Fibroblast of mammary gland (primary cell): ENCODE results near the gene R3HDML.

Experiments used
- DNase-seq: peaks from one replicate; pipeline ENCODE4 v3.0.0-alpha.2; 2010; ENCODE audit warnings: low read depth
- H3K4me3 ChIP-seq: 2 replicates; pipeline ENCODE4 v1.5.1; 2011; ENCODE audit warnings: low read depth, mild to moderate bottlenecking, low read length, moderate library complexity; ENCODE audit not compliant: control insufficient read depth
- TF ChIP-seq, protein P1 (sequence below): conservative IDR thresholded peaks from 2 replicates; pipeline ENCODE4 v1.5.1; 2011; ENCODE audit warnings: low read depth, low read length, inconsistent platforms; ENCODE audit not compliant: control insufficient read depth, insufficient read depth

R3HDML gene

DNA sequence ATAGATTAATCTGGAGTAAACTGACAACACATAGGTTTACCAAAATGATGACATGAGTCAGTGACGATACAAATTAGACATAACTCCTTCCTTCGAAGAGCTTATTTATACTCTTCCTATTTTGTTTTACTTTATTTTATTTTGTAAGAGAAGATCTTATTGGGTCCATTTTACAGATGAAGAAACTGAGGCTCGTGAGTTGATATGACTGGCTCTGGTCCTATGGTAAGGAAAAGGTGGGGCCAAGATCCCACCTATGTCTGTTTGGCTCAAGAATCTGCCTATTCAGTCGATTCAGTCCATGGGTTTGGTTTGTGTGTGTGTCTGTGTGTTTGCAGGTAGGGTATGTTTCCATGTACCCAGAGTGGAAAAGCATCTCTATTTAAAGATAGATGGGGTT, 8.4 kb upstream of the R3HDML start:
- H3K4me3 ChIP-seq = no peak overlapping the region
- TF ChIP-seq, protein P1, sequence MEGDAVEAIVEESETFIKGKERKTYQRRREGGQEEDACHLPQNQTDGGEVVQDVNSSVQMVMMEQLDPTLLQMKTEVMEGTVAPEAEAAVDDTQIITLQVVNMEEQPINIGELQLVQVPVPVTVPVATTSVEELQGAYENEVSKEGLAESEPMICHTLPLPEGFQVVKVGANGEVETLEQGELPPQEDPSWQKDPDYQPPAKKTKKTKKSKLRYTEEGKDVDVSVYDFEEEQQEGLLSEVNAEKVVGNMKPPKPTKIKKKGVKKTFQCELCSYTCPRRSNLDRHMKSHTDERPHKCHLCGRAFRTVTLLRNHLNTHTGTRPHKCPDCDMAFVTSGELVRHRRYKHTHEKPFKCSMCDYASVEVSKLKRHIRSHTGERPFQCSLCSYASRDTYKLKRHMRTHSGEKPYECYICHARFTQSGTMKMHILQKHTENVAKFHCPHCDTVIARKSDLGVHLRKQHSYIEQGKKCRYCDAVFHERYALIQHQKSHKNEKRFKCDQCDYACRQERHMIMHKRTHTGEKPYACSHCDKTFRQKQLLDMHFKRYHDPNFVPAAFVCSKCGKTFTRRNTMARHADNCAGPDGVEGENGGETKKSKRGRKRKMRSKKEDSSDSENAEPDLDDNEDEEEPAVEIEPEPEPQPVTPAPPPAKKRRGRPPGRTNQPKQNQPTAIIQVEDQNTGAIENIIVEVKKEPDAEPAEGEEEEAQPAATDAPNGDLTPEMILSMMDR = no peak
- DNase-seq = no peak

DNA sequence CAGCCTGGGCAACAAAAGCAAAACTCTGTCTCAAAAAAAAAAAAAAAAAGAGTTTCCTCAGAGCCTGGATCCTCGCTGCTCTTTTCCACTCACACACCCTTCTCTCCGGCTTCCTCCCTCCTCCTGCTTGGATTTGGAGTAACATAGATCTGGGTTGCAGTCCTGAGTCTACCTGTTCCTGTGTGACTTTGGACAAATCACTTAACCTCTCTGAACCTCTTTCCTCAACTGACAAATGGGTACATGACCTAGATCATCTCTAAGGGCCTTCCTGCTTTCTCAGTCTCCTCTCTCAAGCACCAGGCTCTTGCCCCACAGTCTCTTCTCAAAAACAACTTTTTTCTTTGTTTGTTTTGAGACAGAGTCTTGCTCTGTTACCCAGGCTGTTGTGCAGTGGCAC, 5.6 kb upstream of the R3HDML start:
- TF ChIP-seq, protein P1 = no peak
- H3K4me3 ChIP-seq = no peak overlapping the region
- DNase-seq = no peak

DNA sequence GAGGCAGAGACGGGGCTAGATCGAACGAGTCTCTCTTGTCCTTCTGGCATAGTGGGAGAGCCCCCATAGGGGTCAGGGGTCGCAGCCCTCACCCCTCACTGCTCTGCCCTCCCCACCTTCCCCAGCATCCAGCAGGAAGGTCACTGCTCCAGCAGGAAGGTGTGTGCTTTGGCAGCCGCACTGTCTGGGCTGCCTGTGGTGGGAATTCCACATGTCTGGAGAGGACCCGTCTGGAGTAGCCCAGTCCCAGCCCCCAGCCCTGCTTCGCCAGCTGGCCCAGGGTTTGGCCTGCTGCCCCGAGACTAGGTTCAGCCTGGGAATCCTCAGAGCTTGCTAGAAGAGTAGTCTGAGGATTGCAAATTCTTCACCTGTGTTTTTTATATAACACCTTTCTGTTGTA, 2.5 kb upstream of the R3HDML start:
- DNase-seq = no peak
- no peak overlapping the region for H3K4me3 ChIP-seq
- TF ChIP-seq, protein P1 = no peak

DNA sequence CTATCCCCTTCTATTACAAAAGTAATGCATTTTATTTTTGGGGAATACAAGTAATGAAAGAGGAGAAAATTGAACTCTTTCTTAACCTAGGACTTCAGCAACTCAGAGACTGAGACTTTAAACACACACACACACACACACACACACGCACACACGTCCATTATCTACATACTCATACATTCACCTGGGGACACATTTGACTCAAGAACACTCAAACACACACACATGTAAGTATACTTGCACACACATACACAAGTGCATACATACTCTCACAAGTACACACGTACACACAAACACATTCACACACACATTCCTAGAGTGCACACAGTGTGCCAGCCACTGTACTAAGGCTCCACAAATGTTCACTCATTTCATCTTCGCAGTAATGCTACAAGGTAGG, 2.1 kb upstream of the R3HDML start:
- DNase-seq = no peak
- TF ChIP-seq, protein P1 = no peak
- H3K4me3 ChIP-seq = no peak overlapping the region

DNA sequence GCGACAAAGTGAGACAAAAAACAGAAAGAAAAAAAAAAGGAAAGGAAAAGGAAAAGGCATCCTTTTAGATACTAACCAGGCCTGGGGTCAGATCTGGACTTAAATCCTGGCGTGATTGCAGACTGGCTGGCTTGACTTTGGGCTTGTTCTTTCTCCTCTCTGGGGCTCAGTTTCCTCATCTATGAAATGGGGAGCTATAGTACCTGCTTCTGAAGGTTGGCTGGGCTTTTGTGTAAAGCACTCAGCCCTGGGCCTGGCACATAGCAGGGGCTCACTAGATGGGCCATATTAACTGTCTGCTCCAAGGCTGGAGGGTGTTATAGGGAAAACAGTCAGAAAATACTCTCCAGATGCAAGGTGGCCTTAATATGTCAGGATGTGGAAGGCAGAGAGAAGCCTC, 1.2 kb upstream of the R3HDML start:
- no peak overlapping the region for H3K4me3 ChIP-seq
- TF ChIP-seq, protein P1 = no peak
- DNase-seq = no peak

DNA sequence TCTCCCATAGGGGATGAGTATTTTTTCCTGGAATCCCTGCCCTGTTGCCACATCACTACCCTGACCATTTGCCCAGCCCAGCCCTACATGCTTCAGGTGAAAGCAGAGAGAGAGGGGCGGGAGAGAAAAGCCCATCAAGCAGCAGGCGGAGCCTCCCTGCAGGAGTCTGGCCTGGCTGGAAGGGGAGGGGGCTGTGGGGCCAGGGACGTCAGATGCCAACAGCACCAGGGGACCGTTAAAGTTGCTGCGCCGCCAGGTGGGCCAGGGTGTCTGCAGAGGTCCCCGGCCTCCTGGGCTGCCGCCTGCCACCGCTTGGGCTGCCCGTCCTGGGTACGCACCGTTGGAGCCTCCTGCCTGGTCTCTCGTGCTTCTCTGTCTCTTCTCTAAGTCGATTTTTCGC, 757 bp upstream of the R3HDML start:
- TF ChIP-seq, protein P1 = no peak
- DNase-seq = no peak

DNA sequence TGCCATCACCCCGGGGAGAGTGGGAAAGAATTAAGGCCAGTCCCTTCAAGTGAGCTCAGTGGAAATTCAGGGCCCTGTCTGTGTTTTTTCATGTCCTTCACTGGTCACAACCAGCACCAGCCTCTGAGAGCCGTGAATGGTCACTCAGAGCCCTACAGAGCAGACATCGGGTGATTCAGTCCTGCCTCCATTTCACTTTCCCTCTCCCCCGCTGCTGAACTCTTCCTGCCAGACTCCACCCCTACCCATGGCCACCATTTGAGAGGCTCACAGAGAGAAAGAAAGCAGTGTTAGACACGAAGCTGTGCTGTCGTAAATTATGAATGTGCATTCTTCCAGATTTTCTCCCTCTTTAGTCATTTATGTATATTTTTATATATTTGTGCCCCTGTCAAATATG, 5.4 kb downstream of the R3HDML start:
- TF ChIP-seq, protein P1 = no peak
- H3K4me3 ChIP-seq = no peak overlapping the region
- DNase-seq = peak; percentile 9

More for the DNA sequence above, 757 bp upstream of the R3HDML start:
- no peak overlapping the region for H3K4me3 ChIP-seq
